Eye (tissue), 1 donor: Measurements from ENCODE around the gene SCG2.

Experiments used
- DNase-seq: peaks from one replicate; pipeline ENCODE4 v3.0.0-alpha.2; 2015

The SCG2 gene

GRCh38 chr2:223563462-223563861, 38.7 kb downstream of the SCG2 start:
- no peak for DNase-seq

- no peak for DNase-seq
Measured at GRCh38 chr2:223562078-223562477, 40.1 kb downstream of the SCG2 start.

GRCh38 chr2:223560749-223561435, 41.3 kb downstream of the SCG2 start:
- DNase-seq, result peak; percentile 31

- no peak for DNase-seq
Measured at GRCh38 chr2:223558970-223559369, 43.2 kb downstream of the SCG2 start.

- no peak for DNase-seq
Measured at GRCh38 chr2:223554923-223555322, 47.2 kb downstream of the SCG2 start.

GRCh38 chr2:223549215-223549614, 52.9 kb downstream of the SCG2 start:
- DNase-seq, result peak; percentile 48

- DNase-seq, result no peak
Measured at GRCh38 chr2:223548194-223548593, 54.0 kb downstream of the SCG2 start.
